Right lobe of liver (tissue), 6 donors: ENCODE data around the gene TBC1D5. TPM values are rescaled to one million over a fixed set of nuclear protein-coding genes. Genes with fewer than 3 reads are reported as not detected.

Source experiments
- ATAC-seq, 4 donors: fragments of 200-7000 bp; cut with Tn5 transposase; one replicate each; pipeline ENCODE4 v1.9.1; 2020; ENCODE audit warnings: mild to moderate bottlenecking in 4 of 4, moderate library complexity in 4 of 4
- DNase-seq, 3 donors: peaks; one replicate each; pipeline ENCODE4 v3.0.0-alpha.2; 2020
- H3K27ac ChIP-seq, 3 donors: fragments of 200-600 bp; one replicate each; pipeline ENCODE4 v1.8.0; 2022
- H3K27me3 ChIP-seq, 2 donors: fragments of 200-600 bp; one replicate each; pipeline ENCODE4 v1.8.0; 2022
- H3K36me3 ChIP-seq, 4 donors: fragments of 200-600 bp; sonication (generic) in 1 of 4; one replicate each; pipeline versions ENCODE4 v1.5.1 to v1.8.0; 2017 to 2022; ENCODE audit warnings: control low read depth in 1 of 4
- H3K4me1 ChIP-seq, 4 donors: fragments of 200-600 bp; sonication (generic) in 1 of 4; one replicate each; pipeline versions ENCODE4 v1.5.1 to v1.8.0; 2017 to 2022; ENCODE audit warnings: control low read depth in 1 of 4
- H3K4me3 ChIP-seq, 3 donors: fragments of 200-600 bp; one replicate each; pipeline ENCODE4 v1.8.0; 2022
- H3K9me3 ChIP-seq, 4 donors: fragments of 200-600 bp; sonication (generic) in 1 of 4; one replicate each; pipeline versions ENCODE4 v1.5.1 to v1.8.0; 2017 to 2022; ENCODE audit warnings: control low read depth in 1 of 4
- CTCF ChIP-seq, 4 donors: fragments of 200-600 bp in 3 of 4; fragments of 450-650 bp in 1 of 4; IDR thresholded peaks; one replicate each; pipeline versions ENCODE4 v1.5.1 to v1.8.0; 2016 to 2022; ENCODE audit warnings: antibody characterized with exemption in 4 of 4, mild to moderate bottlenecking in 2 of 4
- POLR2A ChIP-seq: fragments of 450-650 bp; IDR thresholded peaks from one replicate; pipeline ENCODE4 v1.6.1; 2017; ENCODE audit warnings: antibody characterized with exemption, mild to moderate bottlenecking
- WGBS: methylation state at CpG from one replicate; pipeline ENCODE4 v1.1.6; 2018; ENCODE audit warnings: low coverage, low lambda C conversion rate; ENCODE audit not compliant: insufficient coverage; ENCODE audit errors: missing lambda C conversion rate; 5-methylcytosine and 5-hydroxymethylcytosine counted together
- intact Hi-C, 2 donors: fragments of 100-400 bp; cut with DNase I; formaldehyde crosslinking; loops; one replicate each; pipeline versions ENCODE4 v1.11.2 to v1.14.1; 2022
- total RNA-seq, 6 experiments: library from RNA; depleted of rRNA in 2 of 6; stranded (reverse); fragments of >200 nt in 2 of 6; fragmentation: NEBNext Ultra II Directional in 3 of 6; extraction: Animal tissue kit (Norgen Biotek cat#: 25700) in 3 of 6; gene quantifications; one replicate each; pipeline versions ENCODE4 v1.1.0 to v1.2.4, GENCODE V29; 2016 to 2023
- donor health status: DM: no; HTN: yes; CAD: no.
- donor health status: DM: no; HTN: no; CAD: no.
- donor health status: DM: no; HTN: no; CAD: no.
- donor health status: DM: no; HTN: yes; CAD: no.
- donor health status: DM: no; HTN: yes; CAD: no.

TBC1D5 gene
- total RNA-seq, 6 experiments from 2014 or later, result 21.5 to 33.4 (median 27.7) TPM

DNA sequence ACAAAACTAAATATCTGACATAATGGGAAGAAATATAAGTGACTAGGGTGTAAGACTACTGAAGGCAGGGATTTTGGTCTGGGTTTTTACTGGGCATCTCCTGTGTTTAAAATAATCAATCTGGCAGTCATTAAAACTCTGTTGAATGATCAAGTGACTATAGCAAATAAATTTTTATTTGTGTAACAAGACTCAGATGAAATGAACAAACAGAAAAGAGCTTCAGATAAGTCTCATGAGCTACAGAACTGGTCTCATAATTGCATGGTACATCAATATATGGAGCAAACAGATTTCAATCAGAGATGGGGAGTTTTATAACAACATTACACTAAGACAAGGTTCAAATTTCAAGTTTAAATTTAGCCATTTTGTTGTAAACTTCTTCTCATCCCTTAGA lies 485.2 kb downstream of the TBC1D5 start:
- H3K4me1 ChIP-seq, result peaks cover 0 to 8% (median 0%) of the 10 kb centered on the region in 4 donors
- H3K36me3 ChIP-seq, result no peaks in the 10 kb centered on the region
- H3K9me3 ChIP-seq, result no peaks in the 10 kb centered on the region
- ATAC-seq (peak in 1 of 4 donors; percentile 63), DNase-seq (no peak)
- TF ChIP-seq POLR2A, result no peak
- intact Hi-C loops, result loop anchor here in 1 of 2 donors (5.0 kb wide), 1 partner anchor 155 kb away; no protein-coding TSS in a partner anchor
- no peak overlapping the region for H3K27ac ChIP-seq
- no peaks in the 10 kb centered on the region for H3K27me3 ChIP-seq
- H3K4me3 ChIP-seq, result no peak overlapping the region

- H3K4me1 ChIP-seq, result no peaks in the 10 kb centered on the region
- no peak overlapping the region for H3K4me3 ChIP-seq
- no peaks in the 10 kb centered on the region for H3K36me3 ChIP-seq
- intact Hi-C loops, result no loop called here
- ATAC-seq (no peak), DNase-seq (no peak)
- no peaks in the 10 kb centered on the region for H3K9me3 ChIP-seq
- H3K27me3 ChIP-seq, result no peaks in the 10 kb centered on the region
- no peak overlapping the region for H3K27ac ChIP-seq
- no peak for TF ChIP-seq CTCF (IDR thresholded peaks at IDR 0.05)
- TF ChIP-seq POLR2A, result no peak
- WGBS, result 90% methylated on average over 1 of the region's 1 CpG
Observed at GRCh38 chr3:17243621-17244020, 498.8 kb downstream of the TBC1D5 start.

DNA sequence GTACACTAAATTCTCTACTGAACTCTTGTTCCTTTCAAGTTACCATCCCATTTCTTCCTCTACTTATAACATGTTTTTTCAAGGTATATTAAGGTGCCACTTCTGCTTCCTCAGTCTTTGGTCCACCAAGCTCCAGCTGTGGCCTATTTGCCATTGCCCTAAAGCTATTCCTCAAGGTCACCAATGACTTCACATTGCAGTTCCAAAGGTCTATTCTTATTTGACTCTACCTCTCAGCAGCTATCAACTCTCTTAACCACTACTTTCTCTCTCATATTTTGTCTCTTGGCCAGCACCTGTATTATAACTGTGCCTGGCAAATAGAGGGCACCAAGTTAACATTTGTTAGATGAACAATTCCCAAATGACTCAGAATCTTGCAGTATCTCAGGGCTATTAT lies 503.0 kb downstream of the TBC1D5 start:
- TF ChIP-seq POLR2A (no peak), CTCF (IDR thresholded peaks at IDR 0.05) (no peak)
- ATAC-seq, result peak in 1 of 4 donors; percentile 18
- intact Hi-C loops, result loop anchor here (10.0 kb wide), 2 partner anchors 635 to 645 kb away; partner anchors contain the start of gene DAZL (in 1 of the 2)
- no peaks in the 10 kb centered on the region for H3K9me3 ChIP-seq
- no peak overlapping the region for H3K27ac ChIP-seq
- no peak overlapping the region for H3K4me3 ChIP-seq
- DNase-seq, result no peak
- no peaks in the 10 kb centered on the region for H3K27me3 ChIP-seq
- H3K36me3 ChIP-seq, result no peaks in the 10 kb centered on the region
- H3K4me1 ChIP-seq, result no peaks in the 10 kb centered on the region

- intact Hi-C loops, result loop anchor here (10.0 kb wide), 2 partner anchors 633 to 643 kb away; partner anchors contain the start of gene DAZL (in 1 of the 2)
- H3K4me1 ChIP-seq, result no peaks in the 10 kb centered on the region
- H3K9me3 ChIP-seq, result no peaks in the 10 kb centered on the region
- H3K36me3 ChIP-seq, result no peaks in the 10 kb centered on the region
- ATAC-seq (no peak), DNase-seq (no peak)
- H3K4me3 ChIP-seq, result no peak overlapping the region
- no peaks in the 10 kb centered on the region for H3K27me3 ChIP-seq
- no peak overlapping the region for H3K27ac ChIP-seq
- TF ChIP-seq CTCF (IDR thresholded peaks at IDR 0.05) (no peak), POLR2A (no peak)
Observed at GRCh38 chr3:17238023-17238422, 504.4 kb downstream of the TBC1D5 start.

- no peaks in the 10 kb centered on the region for H3K36me3 ChIP-seq
- H3K9me3 ChIP-seq, result no peaks in the 10 kb centered on the region
- no peak overlapping the region for H3K27ac ChIP-seq
- no peak overlapping the region for H3K4me3 ChIP-seq
- DNase-seq (no peak), ATAC-seq (peak in 2 of 4 donors; percentile 12 to 18)
- intact Hi-C loops, result loop anchor here (10.0 kb wide), 2 partner anchors 631 to 641 kb away; partner anchors contain the start of gene DAZL (in 1 of the 2)
- H3K27me3 ChIP-seq, result no peaks in the 10 kb centered on the region
- TF ChIP-seq POLR2A (no peak), CTCF (IDR thresholded peaks at IDR 0.05) (no peak)
- no peaks in the 10 kb centered on the region for H3K4me1 ChIP-seq
Observed at GRCh38 chr3:17235310-17235709, 507.1 kb downstream of the TBC1D5 start.
